Loucy (cell line): ENCODE measurements around the gene CD96.

Experiments used
- H2AFZ ChIP-seq: fragments of 200-600 bp; sonication (generic); 2 replicates; pipeline ENCODE4 v1.6.0; 2016; ENCODE audit warnings: antibody characterized with exemption, mild to moderate bottlenecking, low read length, moderate library complexity
- H3F3A ChIP-seq: fragments of 200-600 bp; 2 replicates; pipeline ENCODE4 v1.6.0; 2016; ENCODE audit warnings: antibody characterized with exemption, low read depth, mild to moderate bottlenecking
- H3K27me3 ChIP-seq: fragments of 200-600 bp; sonication (generic); 2 replicates; pipeline ENCODE4 v1.6.1; 2014; ENCODE audit warnings: low read length, mild to moderate bottlenecking; ENCODE audit not compliant: insufficient read depth, poor library complexity, severe bottlenecking
- H3K36me3 ChIP-seq: fragments of 200-600 bp; sonication (generic); 2 replicates; pipeline ENCODE4 v1.6.1; 2016; ENCODE audit warnings: low read length; ENCODE audit not compliant: insufficient read depth
- H3K4me1 ChIP-seq: fragments of 200-600 bp; sonication (generic); 2 replicates; pipeline ENCODE4 v1.5.1; 2014; ENCODE audit warnings: low read length, mild to moderate bottlenecking; ENCODE audit not compliant: insufficient read depth, poor library complexity, severe bottlenecking
- H3K4me2 ChIP-seq: fragments of 200-600 bp; sonication (generic); 2 replicates; pipeline ENCODE4 v1.6.0; 2014; ENCODE audit warnings: antibody characterized with exemption, low read length, low read depth, mild to moderate bottlenecking; ENCODE audit not compliant: poor library complexity, severe bottlenecking
- H3K4me3 ChIP-seq: fragments of 200-600 bp; sonication (generic); 2 replicates; pipeline ENCODE4 v1.5.1; 2014; ENCODE audit warnings: low read length, mild to moderate bottlenecking, mixed read lengths; ENCODE audit not compliant: poor library complexity, severe bottlenecking
- H3K79me2 ChIP-seq: fragments of 200-600 bp; sonication (generic); 2 replicates; pipeline ENCODE4 v1.6.1; 2014; ENCODE audit warnings: low read length; ENCODE audit not compliant: insufficient read depth
- H3K9ac ChIP-seq: fragments of 200-600 bp; sonication (generic); 2 replicates; pipeline ENCODE4 v1.6.0; 2014; ENCODE audit warnings: mild to moderate bottlenecking, low read depth, low read length, moderate library complexity; ENCODE audit not compliant: poor library complexity, severe bottlenecking
- H3K9me2 ChIP-seq: fragments of 200-600 bp; sonication (generic); replicated peaks from 2 replicates; pipeline ENCODE4 v1.6.1; 2016; ENCODE audit warnings: low read depth, low read length, mixed read lengths
- H3K9me3 ChIP-seq: fragments of 200-600 bp; sonication (generic); 2 replicates; pipeline ENCODE4 v1.6.1; 2014; ENCODE audit warnings: mild to moderate bottlenecking, antibody characterized with exemption, low read length, low read depth; ENCODE audit not compliant: insufficient read depth
- H4K20me1 ChIP-seq: fragments of 200-600 bp; sonication (generic); 2 replicates; pipeline ENCODE4 v1.6.0; 2014; ENCODE audit warnings: antibody characterized with exemption, low read length, mild to moderate bottlenecking; ENCODE audit not compliant: insufficient read depth, poor library complexity, severe bottlenecking
- CTCF ChIP-seq: fragments of 200-600 bp; sonication (generic); conservative IDR thresholded peaks from 2 replicates; pipeline ENCODE4 v1.5.1; 2014; ENCODE audit warnings: mild to moderate bottlenecking, antibody characterized with exemption, low read length
- EZH2phosphoT487 ChIP-seq: fragments of 200-600 bp; IDR thresholded peaks from 2 replicates; pipeline ENCODE4 v1.6.1; 2018; ENCODE audit warnings: antibody characterized with exemption, mild to moderate bottlenecking, moderate library complexity, borderline replicate concordance

Gene CD96

GRCh38 chr3:111615880-111616279, 73.9 kb downstream of the CD96 start:
- H3K4me1 ChIP-seq: peaks cover 25% of the 10 kb centered on the region
- no peak overlapping the region for H3K9ac ChIP-seq
- TF ChIP-seq CTCF: no peak
- no peak for TF ChIP-seq EZH2phosphoT487
- peaks cover 10% of the 10 kb centered on the region; the same call in 1 of the 2 replicates for H3K9me3 ChIP-seq
- no peaks in the 10 kb centered on the region for H3K27me3 ChIP-seq
- H2AFZ ChIP-seq: no peak overlapping the region
- peak overlapping the region; percentile 16 for H3K4me2 ChIP-seq
- H3K4me3 ChIP-seq: no peak overlapping the region
- peaks cover 9% of the 10 kb centered on the region; the same call in 1 of the 2 replicates for H3K36me3 ChIP-seq
- no peaks in the 10 kb centered on the region for H3K79me2 ChIP-seq
- peaks cover under 1% of the 10 kb centered on the region for H4K20me1 ChIP-seq
- H3K9me2 ChIP-seq: no peaks in the 10 kb centered on the region
- no peaks in the 10 kb centered on the region for H3F3A ChIP-seq

- Histone ChIP-seq H3K27me3 (no peaks in the 10 kb centered on the region), H3K9ac (peak overlapping the region; percentile 25), H4K20me1 (no peaks in the 10 kb centered on the region), H2AFZ (no peak overlapping the region), H3K4me3 (no peak overlapping the region), H3F3A (no peaks in the 10 kb centered on the region), H3K79me2 (no peaks in the 10 kb centered on the region), H3K9me2 (no peaks in the 10 kb centered on the region), H3K4me1 (peaks cover 20% of the 10 kb centered on the region), H3K4me2 (peak overlapping the region; percentile 16), H3K9me3 (peaks cover 10% of the 10 kb centered on the region; the same call in 1 of the 2 replicates), H3K36me3 (peaks cover 9% of the 10 kb centered on the region; the same call in 1 of the 2 replicates)
- TF ChIP-seq EZH2phosphoT487: no peak
- TF ChIP-seq CTCF: peak; percentile 57
Measured at GRCh38 chr3:111616417-111617105, 74.6 kb downstream of the CD96 start.

- Histone ChIP-seq H2AFZ (no peak overlapping the region), H3K4me1 (peaks cover 20% of the 10 kb centered on the region), H3K4me2 (no peak overlapping the region), H4K20me1 (no peaks in the 10 kb centered on the region), H3K9ac (no peak overlapping the region), H3K79me2 (no peaks in the 10 kb centered on the region), H3K4me3 (no peak overlapping the region), H3K36me3 (peaks cover 9% of the 10 kb centered on the region; the same call in 1 of the 2 replicates), H3K27me3 (no peaks in the 10 kb centered on the region), H3K9me3 (peaks cover 10% of the 10 kb centered on the region; the same call in 1 of the 2 replicates), H3F3A (no peaks in the 10 kb centered on the region), H3K9me2 (no peaks in the 10 kb centered on the region)
- TF ChIP-seq EZH2phosphoT487: no peak
- TF ChIP-seq CTCF: no peak
Measured at GRCh38 chr3:111617406-111617805, 75.4 kb downstream of the CD96 start.
